Head of caudate nucleus (tissue), 42 donors: Measurements from ENCODE around the gene CEP128.
"Not testable (repeated sequence)": the region's sequence is repeated elsewhere in the genome, so short reads cannot be mapped to it uniquely, and the experiment has no call there.

Experiments used
- DNase-seq, 42 donors: peaks; one replicate each; pipeline versions ENCODE4 v3.0.0 to v3.0.0-alpha.2; 2020 to 2021; ENCODE audit warnings: mixed read lengths in 7 of 42
- intact Hi-C: fragments of 100-400 bp; cut with DNase I; formaldehyde crosslinking; loops from one replicate; pipeline ENCODE4 v1.15.0; 2022

CEP128 gene

DNA sequence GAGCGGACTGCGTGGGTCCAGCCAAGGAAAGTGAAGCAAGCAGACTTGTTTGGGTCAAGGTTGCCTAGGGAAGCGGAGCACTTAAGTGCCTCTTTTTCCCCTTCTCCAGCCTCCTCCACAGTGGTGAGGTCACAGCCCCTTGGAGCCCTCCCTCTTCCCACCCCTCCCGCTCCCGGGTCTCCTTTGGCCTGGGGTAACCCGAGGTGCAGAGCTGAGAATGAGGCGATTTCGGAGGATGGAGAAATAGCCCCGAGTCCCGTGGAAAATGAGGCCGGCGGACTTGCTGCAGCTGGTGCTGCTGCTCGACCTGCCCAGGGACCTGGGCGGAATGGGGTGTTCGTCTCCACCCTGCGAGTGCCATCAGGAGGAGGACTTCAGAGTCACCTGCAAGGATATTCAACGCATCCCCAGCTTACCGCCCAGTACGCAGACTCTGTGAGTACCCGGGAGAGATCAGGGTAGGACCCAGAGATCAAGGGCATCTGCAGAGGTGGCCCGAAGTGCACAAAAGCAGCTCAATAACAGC lies 13.9 kb upstream of the CEP128 start, which contains the start of gene TSHR:
TSHR (plus strand) TSS at position 206 of the 526 bp plus-strand sequence; CDS start at position 266, 60 bp downstream.
- intact Hi-C loops = loop anchor here (2.0 kb wide), 2 partner anchors 33 to 215 kb away; no protein-coding TSS in a partner anchor
- DNase-seq = peak in 18 of 42 donors; percentile 6 to 49 (median 24)

DNA sequence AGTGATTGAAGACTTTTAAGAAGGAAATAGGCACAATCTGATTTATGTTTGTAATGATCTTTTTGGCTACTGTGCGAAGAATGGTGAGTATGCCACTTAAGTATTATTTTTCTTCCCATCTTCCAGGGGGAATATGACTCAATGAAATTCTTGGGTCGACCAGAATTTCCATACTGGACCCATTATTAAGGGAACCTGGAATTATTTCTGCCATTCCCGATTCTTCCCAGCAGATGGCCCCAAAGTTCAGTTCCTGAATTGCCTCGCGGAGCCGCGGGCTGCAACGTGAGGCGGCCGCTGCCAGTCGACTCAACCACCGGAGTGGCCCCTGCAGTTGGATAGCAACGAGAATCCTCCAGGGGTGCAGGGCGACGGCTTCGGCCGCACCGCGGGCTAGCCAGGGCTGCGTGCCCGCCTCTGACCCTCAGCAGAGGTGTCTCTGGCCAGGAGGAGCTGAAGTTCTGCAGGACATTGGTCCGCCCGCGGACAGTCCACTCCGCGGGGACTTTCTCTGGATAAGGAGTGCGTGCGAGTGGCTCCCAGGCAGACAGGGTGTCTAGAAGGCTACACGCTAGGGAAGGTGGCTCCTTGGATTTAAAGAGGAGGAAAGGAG lies 13.3 kb upstream of the CEP128 start:
- DNase-seq = peak; percentile 68 to 95 (median 85)
- intact Hi-C loops = loop anchor here (2.0 kb wide), 2 partner anchors 34 to 216 kb away; no protein-coding TSS in a partner anchor

DNA sequence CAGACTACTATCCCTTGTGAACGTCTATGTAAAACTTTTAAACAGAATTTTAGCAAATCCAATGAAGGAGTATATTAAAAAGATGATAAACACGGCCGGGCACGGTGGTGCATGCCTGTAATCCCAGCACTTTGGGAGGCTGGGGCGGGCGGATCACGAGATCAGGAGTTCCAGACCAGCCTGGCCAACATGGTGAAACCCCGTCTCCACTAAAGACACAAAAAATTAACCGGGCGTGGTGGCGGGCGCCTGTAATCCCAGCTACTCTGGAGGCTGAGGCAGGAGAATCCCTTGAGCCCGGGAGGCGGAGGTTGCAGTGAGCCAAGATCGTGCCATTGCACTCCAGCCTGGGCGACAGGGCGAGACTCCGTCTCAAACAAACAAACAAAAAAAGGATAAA lies 11.7 kb upstream of the CEP128 start:
- intact Hi-C loops, DNase-seq: not testable (repeated sequence)

DNA sequence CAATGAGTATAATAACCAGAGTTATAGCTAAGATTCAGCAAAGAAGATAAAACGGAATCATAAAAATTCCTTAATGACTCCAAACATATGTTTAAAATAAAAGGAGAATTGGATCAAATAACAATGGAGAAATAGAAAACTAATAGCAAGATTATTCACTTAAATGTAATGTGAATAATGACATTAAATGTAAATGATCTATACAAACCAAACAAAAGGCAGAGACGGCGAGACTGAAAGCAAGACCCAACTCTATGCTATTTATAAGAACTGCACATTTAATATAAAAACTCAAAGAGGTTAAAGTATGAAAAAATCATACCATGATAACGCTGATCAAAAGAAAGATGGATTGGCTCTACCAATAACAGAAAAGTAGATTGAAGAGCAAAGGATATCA lies 10.0 kb upstream of the CEP128 start:
- no peak for DNase-seq
- intact Hi-C loops = no loop called here

DNA sequence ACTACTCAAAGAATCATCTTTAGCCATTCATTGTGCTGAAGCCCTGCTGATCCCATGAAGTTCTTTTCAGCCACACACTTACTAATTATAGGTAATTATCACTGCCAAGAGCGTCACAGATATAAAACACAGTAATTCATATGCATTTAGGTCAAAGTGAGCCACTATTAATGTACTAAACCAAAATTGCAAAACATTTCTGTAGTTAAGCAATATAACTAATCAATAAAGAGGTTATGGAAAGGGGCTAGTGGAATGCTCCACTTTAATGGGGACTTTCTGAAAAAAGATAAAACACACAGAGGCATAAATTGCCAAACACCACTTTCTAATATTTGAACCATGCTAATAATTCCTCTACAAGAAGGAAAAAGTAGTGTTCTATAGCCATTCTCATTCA lies 6.8 kb upstream of the CEP128 start:
- intact Hi-C loops = no loop called here
- no peak for DNase-seq

DNA sequence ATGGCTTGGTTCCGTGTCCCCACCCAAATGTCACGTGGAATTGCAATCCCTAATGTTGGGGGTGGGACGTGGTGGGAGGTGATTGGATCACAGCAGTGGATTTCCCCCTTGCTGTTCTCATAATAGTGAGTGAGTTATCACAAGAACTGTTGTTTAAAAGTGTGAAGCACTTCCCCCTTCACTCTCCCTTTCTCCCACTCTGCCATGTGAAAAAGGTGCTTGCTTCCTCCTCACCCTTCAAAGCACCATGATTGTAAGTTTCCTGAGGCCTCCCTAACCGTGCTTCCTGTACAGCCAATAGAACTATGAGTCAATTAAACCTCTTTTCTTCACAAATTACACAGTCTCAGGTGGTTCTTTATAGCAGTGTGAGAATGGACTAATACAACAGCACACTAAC lies 5.3 kb upstream of the CEP128 start:
- intact Hi-C loops = no loop called here
- DNase-seq = no peak

DNA sequence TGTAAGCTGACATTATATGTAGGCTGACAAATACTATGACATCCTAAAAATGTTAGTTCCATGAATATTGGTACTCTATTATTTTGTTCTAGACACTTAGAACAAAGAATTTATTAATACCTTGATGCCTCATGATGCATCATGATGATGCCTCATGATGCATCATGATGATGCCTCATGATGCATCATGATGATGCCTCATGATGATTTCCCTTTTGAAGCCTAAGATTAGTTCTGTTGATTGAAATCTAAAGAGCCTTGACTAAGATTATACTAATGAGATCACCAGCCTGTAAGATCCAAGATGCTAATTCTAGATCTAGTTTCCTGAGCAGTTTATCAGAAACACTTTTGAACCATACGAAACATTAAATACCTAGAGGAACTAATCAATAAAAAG lies 4.6 kb upstream of the CEP128 start:
- no peak for DNase-seq
- intact Hi-C loops = no loop called here

DNA sequence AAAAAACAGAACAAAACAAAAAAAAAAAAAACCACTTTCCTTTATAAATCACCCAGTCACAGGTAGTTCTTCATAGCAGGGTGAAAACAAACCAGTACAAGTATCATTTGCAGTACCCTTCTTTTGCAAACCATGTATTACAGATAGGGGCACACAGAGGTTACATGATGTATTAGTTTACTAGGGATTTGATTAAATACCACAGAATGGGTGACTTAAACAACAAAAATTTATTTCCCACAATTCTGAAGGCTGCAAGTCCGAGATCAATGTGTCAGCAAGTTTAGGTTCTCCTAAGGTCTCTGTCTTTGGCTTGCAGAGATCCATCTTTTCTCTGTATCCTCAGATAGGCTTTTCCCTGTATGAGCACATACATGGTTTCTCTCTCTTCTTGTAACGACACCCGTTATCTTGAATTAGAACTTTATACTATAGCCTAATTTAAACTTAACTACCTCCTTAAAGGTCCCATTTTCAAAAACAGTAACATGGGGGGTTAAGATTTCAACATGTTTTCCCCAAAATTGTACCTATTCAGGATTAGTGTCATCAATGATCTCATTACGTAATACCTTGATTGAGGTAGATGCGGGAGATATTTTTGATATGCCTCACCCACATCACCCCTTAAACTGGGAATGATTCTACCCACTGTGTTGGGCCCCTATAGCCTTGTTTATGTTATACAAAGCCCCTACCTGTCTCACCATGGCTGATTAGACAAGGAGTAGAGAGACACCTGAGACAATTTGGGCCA lies 3.5 kb upstream of the CEP128 start:
- intact Hi-C loops = no loop called here
- DNase-seq = no peak

DNA sequence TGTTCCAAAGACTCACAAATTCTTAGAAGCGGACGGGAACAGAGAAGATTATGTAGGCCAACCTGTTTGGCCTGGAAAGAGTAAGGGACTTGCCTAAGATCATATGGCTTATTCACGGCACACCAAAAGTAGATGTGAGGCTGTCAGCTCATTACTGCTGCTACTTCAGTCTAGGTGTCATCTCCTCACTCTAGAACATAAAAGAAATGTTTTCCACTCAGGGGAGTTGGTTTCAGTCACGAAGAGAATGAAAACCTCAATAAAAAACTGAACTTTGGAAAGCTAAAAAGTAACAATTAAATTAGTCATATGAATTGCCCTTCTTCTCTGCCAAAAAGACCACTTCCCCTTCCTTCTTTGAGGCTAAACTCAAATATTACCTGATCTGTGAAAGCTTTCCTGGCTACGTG lies 658 bp upstream of the CEP128 start:
- no peak for DNase-seq
- intact Hi-C loops = no loop called here

DNA sequence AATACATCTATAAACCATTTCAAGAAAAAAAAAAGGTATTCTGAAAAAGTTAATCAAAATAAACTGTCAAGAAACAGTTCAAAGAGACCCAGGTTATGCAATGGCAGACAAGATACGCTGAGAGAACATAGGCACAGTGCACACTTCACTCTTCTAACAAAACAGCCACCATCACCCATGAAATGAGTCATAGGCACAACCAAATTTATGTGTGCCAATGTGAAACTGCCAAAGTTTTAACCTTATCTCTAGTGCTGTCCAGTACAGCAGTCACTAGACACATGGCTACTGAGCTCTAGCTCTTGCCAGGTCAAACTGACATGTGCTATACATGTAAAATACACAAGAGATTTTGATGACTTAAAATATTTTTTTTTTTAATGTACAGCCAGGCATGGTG lies 1.4 kb downstream of the CEP128 start:
- DNase-seq = no peak
- intact Hi-C loops = no loop called here

DNA sequence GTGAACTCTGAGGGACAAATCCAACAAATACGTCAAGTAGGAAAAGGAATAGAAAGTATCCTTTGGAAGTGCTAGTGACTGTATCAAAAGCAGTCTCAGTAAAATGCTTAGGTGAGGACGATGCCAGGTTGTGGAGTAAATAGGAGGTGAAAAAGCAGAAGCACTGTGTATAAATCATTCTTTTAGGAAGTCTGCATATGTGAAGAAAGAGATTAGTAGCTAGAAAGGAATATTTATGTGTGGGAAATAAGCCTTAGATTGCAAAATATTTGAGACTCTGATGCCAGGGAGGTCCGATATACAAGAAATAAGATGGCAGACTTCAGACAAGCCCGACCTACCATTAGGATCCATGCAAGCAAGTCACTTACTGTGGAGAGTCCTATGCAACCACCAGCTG lies 7.9 kb downstream of the CEP128 start:
- no peak for DNase-seq
- intact Hi-C loops = no loop called here

DNA sequence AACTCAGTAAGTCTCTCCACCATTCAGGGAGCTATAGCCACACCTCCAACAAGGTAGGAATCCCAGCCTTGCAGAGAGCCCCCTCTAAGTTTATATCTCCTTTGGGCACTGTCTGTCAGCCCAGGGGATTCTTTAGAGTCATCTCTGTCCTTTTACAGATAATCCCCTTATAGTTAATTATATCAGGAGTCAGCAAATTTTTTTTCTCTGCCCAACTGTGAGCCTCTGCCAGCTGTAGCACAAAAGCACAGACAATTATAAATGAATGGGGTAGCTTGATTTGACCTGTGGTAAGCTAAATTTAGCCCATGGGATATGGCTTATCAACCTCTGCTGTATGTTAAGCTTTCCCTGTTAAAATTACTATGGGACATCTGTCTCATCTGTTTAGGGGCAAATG lies 8.3 kb downstream of the CEP128 start:
- intact Hi-C loops = no loop called here
- DNase-seq = no peak

DNA sequence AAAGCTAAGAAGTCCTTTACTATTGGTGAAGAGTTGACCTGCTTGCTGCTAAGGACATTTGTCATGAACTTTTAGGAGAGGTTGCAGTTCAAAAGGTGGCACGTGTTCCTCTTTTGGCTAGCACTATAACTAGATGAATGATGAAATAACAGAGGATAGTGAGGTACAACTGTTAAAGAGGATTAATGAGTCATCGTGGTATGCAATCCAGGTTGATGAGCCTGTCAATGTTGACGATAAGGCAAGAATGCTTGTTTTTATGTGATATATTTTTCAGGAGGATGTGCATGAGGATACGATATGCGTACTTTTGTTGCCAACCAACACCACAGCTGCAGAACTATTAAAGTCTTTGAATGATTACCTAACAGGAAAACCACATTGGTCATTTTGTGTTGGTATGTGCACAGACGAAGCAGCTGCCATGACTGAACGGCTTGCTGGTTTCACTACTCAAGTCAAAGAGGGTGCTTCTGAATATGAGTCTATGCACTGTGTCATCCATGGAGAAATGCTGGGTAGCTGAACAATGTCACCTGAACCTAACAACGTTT lies 10.6 kb downstream of the CEP128 start:
- DNase-seq = no peak
- intact Hi-C loops = no loop called here

DNA sequence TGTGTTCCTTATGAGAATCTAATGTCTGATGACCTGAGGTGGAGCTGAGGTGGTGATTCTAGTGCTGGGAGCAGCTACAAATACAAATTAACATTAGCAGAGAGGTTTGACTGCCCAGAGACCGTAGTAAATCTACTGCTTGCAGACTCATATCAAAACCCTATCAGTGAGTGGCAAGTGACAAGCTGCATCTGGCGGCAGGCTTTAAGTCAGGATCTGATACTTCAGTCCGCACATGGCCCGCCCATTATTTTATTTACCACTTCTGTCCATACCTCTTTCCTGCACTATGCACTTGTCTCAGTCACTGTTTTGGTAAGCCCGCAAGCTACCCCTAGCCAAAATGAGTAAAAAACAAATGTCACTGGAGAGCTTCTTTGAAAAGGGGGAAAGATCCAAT lies 11.4 kb downstream of the CEP128 start:
- intact Hi-C loops = no loop called here
- no peak for DNase-seq

DNA sequence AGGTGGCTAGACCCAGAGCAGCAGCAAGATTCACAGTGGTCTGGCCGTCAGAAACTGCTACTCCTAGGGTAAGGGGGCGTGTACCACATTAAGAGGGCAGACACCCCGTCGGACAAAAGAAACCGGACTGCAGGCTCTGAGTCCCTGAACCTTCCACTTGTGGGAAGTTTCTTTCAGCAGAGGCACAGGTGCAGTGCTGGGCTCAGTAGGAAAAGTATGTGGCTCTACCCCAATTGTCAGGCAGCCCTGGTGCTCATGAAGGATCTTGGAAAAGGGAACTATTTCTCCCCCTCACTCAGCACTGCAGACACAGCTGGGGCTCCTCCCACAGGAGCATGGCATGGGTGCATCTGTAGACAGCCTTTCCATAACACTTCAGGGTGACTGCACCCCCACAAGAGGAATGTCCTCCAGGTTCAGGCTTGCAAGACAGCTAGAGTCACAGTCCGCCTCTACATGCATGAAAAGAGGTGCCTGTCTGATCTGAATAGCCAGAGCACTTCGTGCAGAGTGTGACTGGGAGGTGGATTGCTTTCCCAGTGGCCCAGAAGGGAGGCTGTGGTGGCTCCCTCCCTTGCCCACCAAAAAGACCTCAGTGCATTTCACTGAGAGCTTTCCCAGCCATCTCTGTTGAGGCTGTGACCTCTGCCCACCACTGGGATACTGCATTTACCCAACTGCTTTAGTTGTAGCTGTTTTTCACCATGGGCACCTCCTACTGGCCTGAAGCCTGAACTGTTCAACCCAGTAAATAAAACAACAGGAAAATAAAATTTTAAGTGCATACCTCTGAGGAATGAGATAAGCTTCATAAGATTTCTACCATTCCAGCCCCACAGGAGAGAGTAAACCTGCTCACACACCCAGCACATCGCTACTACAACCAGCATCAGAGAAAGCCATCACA lies 14.2 kb downstream of the CEP128 start:
- DNase-seq = no peak
- intact Hi-C loops = no loop called here

DNA sequence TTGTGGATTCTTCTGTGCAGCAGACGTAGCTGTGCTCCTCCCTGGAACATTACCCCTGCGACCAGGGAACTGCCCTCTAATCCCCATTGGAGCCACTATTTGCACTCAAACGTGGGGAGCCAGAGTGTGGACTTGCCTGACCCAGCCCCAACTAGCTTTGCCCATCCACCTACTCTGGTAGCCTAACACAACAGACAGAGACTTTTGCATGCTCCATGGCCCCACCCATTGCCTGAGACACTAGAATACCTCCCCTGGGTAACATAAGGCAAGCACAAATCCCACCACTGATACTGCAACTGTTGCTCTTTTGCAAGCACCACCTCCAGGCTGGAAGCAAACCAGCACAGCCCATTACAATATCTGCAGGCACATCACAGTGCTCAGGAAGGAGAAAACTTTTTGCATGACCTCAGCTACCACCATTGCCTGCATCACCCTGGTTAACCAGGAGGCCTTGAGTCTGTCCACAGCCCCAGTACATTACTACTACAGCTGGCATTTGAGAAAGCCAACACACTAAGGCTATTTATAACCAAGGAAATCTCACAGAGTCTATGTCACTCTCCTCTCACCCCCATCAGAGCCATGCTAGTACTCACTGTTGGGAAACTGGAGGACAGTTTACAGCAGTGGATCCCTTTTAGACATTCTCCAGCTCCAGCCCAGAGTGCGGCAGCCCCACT lies 15.0 kb downstream of the CEP128 start:
- no peak for DNase-seq
- intact Hi-C loops = no loop called here

DNA sequence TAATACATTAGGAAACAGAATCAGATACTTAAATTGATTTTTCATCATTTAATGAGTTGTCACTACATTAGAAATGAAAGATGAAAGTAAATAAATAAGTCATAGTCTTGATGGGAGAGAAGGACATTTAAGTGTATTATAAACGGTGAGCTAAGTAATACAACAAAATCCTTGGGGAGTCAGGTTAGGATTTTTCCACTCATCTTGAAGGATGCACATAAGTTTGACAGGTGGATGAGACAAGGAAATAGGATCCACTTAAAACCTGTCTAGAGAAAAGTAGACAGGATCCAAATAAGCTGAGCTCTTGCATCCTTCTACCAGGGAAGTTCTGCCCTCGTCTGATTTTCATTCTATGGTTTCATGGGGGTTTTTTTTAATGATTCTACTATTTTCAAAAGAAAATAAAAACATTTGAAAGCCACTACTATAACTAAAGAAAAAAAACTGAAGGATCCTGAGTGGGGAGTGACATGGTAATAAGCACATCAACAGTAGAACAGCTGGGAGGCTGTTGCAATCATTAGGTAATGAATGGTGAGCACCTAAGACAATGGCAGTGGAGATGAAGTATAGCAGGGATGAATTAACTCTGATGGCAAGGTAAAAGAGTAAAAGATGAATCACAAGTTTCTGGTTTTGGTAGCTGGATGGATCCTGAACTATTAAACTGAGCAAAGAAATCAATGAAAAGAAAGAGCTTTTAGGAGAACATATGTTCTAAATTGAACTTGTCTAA lies 17.0 kb downstream of the CEP128 start:
- DNase-seq = no peak
- intact Hi-C loops = no loop called here

DNA sequence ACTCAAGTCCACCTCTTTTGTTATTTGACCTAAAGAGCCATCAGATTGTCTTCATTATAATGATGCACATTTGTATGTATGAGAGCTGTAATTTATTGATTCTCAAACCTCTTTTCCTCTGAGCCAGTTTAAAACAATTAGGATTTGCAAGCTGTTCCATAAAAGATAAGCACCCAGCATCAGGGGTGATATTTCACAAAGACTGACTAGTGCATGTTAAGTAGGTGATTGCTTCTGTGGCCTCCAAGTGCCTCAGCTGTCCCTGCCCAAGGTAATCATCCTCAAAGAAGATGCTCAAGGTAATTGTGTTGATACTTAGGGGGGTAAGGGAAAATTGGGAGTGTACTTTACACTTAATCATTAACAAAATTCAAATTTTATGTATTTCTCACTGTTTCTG lies 18.2 kb downstream of the CEP128 start:
- intact Hi-C loops = no loop called here
- no peak for DNase-seq
